Measurements from ENCODE around the gene TTF2.

DNA sequence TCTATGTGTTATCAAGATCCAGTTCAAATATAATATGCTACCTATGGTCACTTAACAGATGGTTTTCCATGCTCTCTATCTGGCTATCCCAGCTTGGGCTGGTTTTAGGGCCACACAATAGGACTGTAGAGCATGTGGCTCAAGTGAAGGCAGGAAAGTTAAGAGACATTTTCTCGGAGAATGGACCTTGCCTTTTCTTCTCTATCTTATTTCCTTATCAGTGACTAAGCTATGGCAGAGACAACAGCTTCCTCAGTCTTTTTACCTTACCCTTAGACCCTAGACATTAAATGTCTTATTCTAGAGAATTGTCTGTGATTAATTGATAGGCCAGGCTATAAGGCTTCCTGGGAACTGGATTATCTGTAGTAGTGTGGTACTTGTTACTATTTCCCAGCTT is 30.4 kb upstream of the TTF2 start:
- TF ChIP-seq, protein P1, sequence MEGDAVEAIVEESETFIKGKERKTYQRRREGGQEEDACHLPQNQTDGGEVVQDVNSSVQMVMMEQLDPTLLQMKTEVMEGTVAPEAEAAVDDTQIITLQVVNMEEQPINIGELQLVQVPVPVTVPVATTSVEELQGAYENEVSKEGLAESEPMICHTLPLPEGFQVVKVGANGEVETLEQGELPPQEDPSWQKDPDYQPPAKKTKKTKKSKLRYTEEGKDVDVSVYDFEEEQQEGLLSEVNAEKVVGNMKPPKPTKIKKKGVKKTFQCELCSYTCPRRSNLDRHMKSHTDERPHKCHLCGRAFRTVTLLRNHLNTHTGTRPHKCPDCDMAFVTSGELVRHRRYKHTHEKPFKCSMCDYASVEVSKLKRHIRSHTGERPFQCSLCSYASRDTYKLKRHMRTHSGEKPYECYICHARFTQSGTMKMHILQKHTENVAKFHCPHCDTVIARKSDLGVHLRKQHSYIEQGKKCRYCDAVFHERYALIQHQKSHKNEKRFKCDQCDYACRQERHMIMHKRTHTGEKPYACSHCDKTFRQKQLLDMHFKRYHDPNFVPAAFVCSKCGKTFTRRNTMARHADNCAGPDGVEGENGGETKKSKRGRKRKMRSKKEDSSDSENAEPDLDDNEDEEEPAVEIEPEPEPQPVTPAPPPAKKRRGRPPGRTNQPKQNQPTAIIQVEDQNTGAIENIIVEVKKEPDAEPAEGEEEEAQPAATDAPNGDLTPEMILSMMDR (IDR thresholded peaks at IDR 0.05): no peak
- no peak for TF ChIP-seq EZH2 (IDR thresholded peaks at IDR 0.05)
- no peak for TF ChIP-seq EZH2phosphoT487 (IDR thresholded peaks at IDR 0.05)
